WTC11 (cell line): Measurements from ENCODE around the gene JMJD8. TPM values are rescaled to one million over a fixed set of nuclear protein-coding genes. Genes with fewer than 3 reads are reported as not detected.

Experiments
- E2F4 ChIP-seq: sonication (generic); formaldehyde crosslinking; IDR thresholded peaks from 2 replicates; pipeline ENCODE4 v1.8.1; 2022; ENCODE audit warnings: low read depth, mild to moderate bottlenecking, moderate library complexity, missing genetic modification reagents, borderline replicate concordance
- FOXJ3 ChIP-seq: sonication (generic); formaldehyde crosslinking; IDR thresholded peaks from 2 replicates; pipeline ENCODE4 v1.9.0; 2021; ENCODE audit warnings: missing genetic modification reagents, mild to moderate bottlenecking, borderline replicate concordance
- GABPB1 ChIP-seq: sonication (generic); formaldehyde crosslinking; IDR thresholded peaks from 2 replicates; pipeline ENCODE4 v1.8.1; 2023; ENCODE audit warnings: mild to moderate bottlenecking, missing genetic modification reagents
- GRHL2 ChIP-seq: fragments of 250-450 bp; sonication (Bioruptor Pico); IDR thresholded peaks from 2 replicates; pipeline ENCODE4 v1.8.0; 2022; ENCODE audit warnings: mild to moderate bottlenecking, moderate library complexity; ENCODE audit not compliant: insufficient replicate concordance, severe bottlenecking
- GTF2I ChIP-seq: fragments of 250-450 bp; sonication (Bioruptor Pico); conservative IDR thresholded peaks from 2 replicates; pipeline ENCODE4 v1.4.0; 2021; ENCODE audit warnings: mild to moderate bottlenecking
- HMGXB4 ChIP-seq: sonication (generic); formaldehyde crosslinking; IDR thresholded peaks from 2 replicates; pipeline ENCODE4 v1.8.1; 2023; ENCODE audit warnings: mild to moderate bottlenecking, moderate library complexity, missing genetic modification reagents
- NFE2L1 ChIP-seq: sonication (generic); formaldehyde crosslinking; IDR thresholded peaks from 2 replicates; pipeline ENCODE4 v1.8.1; 2023; ENCODE audit warnings: missing genetic modification reagents
- SMAD3 ChIP-seq: sonication (generic); formaldehyde crosslinking; IDR thresholded peaks from 2 replicates; pipeline ENCODE4 v1.8.0; 2022; ENCODE audit warnings: missing genetic modification reagents, mild to moderate bottlenecking, borderline replicate concordance
- ZNF416 ChIP-seq: fragments of 250-450 bp; sonication (Bioruptor Pico); IDR thresholded peaks from 2 replicates; pipeline ENCODE4 v1.9.0; 2021; ENCODE audit warnings: mild to moderate bottlenecking, inconsistent platforms
- ZNF423 ChIP-seq: fragments of 250-450 bp; sonication (Bioruptor Pico); IDR thresholded peaks from 2 replicates; pipeline ENCODE4 v2.1.2; 2022; ENCODE audit warnings: mild to moderate bottlenecking, moderate library complexity
- total RNA-seq: library from RNA; stranded (reverse); gene quantifications from 3 replicates; pipeline ENCODE4 v1.2.3, GENCODE V29; 2021
- TF ChIP-seq, protein P1 (sequence below): fragments of 200-600 bp; IDR thresholded peaks from 2 replicates; pipeline ENCODE4 v1.8.0; 2022; ENCODE audit warnings: antibody characterized with exemption
- TF ChIP-seq, protein P2 (sequence below): sonication (generic); formaldehyde crosslinking; IDR thresholded peaks from 2 replicates; pipeline ENCODE4 v1.8.1; 2023; ENCODE audit warnings: mild to moderate bottlenecking, missing genetic modification reagents, borderline replicate concordance
- TF ChIP-seq, protein P3 (sequence below): sonication (generic); formaldehyde crosslinking; conservative IDR thresholded peaks from 2 replicates; pipeline ENCODE4 v1.8.1; 2023; ENCODE audit warnings: mild to moderate bottlenecking, low read depth, missing genetic modification reagents, moderate library complexity
- TF ChIP-seq, protein P4 (sequence below): sonication (generic); formaldehyde crosslinking; IDR thresholded peaks from 2 replicates; pipeline ENCODE4 v1.8.0; 2022; ENCODE audit warnings: mild to moderate bottlenecking, missing genetic modification reagents

JMJD8 gene
- total RNA-seq, 1 experiment from 2014 or later, result 61.2 TPM

- TF ChIP-seq, protein P1, sequence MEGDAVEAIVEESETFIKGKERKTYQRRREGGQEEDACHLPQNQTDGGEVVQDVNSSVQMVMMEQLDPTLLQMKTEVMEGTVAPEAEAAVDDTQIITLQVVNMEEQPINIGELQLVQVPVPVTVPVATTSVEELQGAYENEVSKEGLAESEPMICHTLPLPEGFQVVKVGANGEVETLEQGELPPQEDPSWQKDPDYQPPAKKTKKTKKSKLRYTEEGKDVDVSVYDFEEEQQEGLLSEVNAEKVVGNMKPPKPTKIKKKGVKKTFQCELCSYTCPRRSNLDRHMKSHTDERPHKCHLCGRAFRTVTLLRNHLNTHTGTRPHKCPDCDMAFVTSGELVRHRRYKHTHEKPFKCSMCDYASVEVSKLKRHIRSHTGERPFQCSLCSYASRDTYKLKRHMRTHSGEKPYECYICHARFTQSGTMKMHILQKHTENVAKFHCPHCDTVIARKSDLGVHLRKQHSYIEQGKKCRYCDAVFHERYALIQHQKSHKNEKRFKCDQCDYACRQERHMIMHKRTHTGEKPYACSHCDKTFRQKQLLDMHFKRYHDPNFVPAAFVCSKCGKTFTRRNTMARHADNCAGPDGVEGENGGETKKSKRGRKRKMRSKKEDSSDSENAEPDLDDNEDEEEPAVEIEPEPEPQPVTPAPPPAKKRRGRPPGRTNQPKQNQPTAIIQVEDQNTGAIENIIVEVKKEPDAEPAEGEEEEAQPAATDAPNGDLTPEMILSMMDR, result no peak
- no peak for TF ChIP-seq GABPB1 (CRISPR knock-in tag)
- no peak for TF ChIP-seq E2F4 (CRISPR knock-in tag)
- peak; percentile 63 for TF ChIP-seq HMGXB4 (CRISPR knock-in tag)
- TF ChIP-seq SMAD3 (CRISPR knock-in tag), result no peak
- TF ChIP-seq ZNF423 (CRISPR knock-in tag), result no peak
- TF ChIP-seq NFE2L1 (CRISPR knock-in tag), result no peak
- TF ChIP-seq, protein P2, sequence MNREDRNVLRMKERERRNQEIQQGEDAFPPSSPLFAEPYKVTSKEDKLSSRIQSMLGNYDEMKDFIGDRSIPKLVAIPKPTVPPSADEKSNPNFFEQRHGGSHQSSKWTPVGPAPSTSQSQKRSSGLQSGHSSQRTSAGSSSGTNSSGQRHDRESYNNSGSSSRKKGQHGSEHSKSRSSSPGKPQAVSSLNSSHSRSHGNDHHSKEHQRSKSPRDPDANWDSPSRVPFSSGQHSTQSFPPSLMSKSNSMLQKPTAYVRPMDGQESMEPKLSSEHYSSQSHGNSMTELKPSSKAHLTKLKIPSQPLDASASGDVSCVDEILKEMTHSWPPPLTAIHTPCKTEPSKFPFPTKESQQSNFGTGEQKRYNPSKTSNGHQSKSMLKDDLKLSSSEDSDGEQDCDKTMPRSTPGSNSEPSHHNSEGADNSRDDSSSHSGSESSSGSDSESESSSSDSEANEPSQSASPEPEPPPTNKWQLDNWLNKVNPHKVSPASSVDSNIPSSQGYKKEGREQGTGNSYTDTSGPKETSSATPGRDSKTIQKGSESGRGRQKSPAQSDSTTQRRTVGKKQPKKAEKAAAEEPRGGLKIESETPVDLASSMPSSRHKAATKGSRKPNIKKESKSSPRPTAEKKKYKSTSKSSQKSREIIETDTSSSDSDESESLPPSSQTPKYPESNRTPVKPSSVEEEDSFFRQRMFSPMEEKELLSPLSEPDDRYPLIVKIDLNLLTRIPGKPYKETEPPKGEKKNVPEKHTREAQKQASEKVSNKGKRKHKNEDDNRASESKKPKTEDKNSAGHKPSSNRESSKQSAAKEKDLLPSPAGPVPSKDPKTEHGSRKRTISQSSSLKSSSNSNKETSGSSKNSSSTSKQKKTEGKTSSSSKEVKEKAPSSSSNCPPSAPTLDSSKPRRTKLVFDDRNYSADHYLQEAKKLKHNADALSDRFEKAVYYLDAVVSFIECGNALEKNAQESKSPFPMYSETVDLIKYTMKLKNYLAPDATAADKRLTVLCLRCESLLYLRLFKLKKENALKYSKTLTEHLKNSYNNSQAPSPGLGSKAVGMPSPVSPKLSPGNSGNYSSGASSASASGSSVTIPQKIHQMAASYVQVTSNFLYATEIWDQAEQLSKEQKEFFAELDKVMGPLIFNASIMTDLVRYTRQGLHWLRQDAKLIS (CRISPR knock-in tag), result no peak
- no peak for TF ChIP-seq ZNF416 (CRISPR knock-in tag)
- TF ChIP-seq FOXJ3, result no peak
- TF ChIP-seq GRHL2 (CRISPR knock-in tag), result no peak
- TF ChIP-seq, protein P3, sequence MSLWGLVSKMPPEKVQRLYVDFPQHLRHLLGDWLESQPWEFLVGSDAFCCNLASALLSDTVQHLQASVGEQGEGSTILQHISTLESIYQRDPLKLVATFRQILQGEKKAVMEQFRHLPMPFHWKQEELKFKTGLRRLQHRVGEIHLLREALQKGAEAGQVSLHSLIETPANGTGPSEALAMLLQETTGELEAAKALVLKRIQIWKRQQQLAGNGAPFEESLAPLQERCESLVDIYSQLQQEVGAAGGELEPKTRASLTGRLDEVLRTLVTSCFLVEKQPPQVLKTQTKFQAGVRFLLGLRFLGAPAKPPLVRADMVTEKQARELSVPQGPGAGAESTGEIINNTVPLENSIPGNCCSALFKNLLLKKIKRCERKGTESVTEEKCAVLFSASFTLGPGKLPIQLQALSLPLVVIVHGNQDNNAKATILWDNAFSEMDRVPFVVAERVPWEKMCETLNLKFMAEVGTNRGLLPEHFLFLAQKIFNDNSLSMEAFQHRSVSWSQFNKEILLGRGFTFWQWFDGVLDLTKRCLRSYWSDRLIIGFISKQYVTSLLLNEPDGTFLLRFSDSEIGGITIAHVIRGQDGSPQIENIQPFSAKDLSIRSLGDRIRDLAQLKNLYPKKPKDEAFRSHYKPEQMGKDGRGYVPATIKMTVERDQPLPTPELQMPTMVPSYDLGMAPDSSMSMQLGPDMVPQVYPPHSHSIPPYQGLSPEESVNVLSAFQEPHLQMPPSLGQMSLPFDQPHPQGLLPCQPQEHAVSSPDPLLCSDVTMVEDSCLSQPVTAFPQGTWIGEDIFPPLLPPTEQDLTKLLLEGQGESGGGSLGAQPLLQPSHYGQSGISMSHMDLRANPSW, result no peak
- no peak for TF ChIP-seq GTF2I
- TF ChIP-seq, protein P4, sequence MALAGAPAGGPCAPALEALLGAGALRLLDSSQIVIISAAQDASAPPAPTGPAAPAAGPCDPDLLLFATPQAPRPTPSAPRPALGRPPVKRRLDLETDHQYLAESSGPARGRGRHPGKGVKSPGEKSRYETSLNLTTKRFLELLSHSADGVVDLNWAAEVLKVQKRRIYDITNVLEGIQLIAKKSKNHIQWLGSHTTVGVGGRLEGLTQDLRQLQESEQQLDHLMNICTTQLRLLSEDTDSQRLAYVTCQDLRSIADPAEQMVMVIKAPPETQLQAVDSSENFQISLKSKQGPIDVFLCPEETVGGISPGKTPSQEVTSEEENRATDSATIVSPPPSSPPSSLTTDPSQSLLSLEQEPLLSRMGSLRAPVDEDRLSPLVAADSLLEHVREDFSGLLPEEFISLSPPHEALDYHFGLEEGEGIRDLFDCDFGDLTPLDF (CRISPR knock-in tag), result no peak
Observed at GRCh38 chr16:726438-727290, 42.5 kb upstream of the JMJD8 start, which contains the start of the genes CCDC78 and HAGHL (continued).
